ENCODE measurements around the gene TRPC4AP. TPM values are rescaled to one million over a fixed set of nuclear protein-coding genes. Genes with fewer than 3 reads are reported as not detected.
"Not testable (repeated sequence)": the region's sequence is repeated elsewhere in the genome, so short reads cannot be mapped to it uniquely, and the experiment has no call there.

The TRPC4AP gene
- polyA plus RNA-seq, 5 donors, result 60.6 to 69.3 (median 64.9) TPM

- no peak for DNase-seq
Measured at GRCh38 chr20:35111141-35111888, 18.7 kb upstream of the TRPC4AP start.

DNA sequence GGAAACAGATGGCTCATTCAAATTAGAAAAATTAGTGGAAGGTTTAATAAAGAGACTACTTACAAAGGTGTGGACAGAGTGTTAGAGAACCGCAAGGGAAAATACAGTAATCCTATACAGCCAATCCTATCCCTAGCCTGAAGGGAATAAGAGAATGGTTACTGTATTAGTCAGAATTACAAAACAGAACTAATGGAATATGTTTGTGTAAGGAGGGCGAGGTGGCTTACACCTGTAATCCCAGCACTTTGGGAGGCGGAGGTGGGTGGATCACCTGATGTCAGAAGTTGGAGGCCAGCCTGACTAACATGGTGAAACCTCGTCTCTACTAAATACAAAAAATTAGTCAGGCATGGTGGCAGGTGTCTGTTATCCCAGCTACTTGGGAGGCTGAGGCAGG lies 16.3 kb upstream of the TRPC4AP start:
- DNase-seq, result no peak

GRCh38 chr20:35106827-35107380 lies 14.3 kb upstream of the TRPC4AP start:
- no peak for DNase-seq

- DNase-seq, result no peak
Measured at GRCh38 chr20:35104685-35105295, 12.2 kb upstream of the TRPC4AP start.

- no peak for DNase-seq
Measured at GRCh38 chr20:35101620-35102019, 9.0 kb upstream of the TRPC4AP start.

DNA sequence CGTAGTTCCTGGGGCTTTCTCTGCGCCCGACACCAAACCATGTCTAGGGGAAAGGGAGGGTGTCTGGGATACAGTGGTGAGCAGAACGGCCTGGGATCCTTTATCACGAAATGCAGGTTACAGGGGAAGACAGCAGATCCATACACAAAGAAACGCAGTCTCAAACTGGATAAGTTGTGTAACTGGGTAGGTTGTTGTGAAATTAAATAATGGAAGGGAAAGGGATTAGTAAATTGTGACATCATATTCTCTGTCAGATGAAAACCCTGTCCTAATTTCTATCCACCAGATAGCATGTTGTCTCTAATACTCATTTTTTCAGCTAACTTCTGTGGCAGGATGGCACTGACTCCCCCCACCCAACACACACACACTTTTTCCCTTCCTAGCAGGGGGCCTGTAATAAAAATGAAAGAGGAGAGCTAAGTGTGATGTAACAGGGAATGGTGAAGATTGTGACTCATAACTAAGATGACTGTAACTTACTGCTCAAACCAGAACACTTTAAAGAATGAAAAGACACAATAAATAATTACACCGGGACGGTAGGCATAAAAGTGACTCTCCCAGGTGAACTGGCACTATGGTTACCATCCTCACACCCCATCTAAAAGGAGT lies 769 bp upstream of the TRPC4AP start:
- DNase-seq, result no peak

DNA sequence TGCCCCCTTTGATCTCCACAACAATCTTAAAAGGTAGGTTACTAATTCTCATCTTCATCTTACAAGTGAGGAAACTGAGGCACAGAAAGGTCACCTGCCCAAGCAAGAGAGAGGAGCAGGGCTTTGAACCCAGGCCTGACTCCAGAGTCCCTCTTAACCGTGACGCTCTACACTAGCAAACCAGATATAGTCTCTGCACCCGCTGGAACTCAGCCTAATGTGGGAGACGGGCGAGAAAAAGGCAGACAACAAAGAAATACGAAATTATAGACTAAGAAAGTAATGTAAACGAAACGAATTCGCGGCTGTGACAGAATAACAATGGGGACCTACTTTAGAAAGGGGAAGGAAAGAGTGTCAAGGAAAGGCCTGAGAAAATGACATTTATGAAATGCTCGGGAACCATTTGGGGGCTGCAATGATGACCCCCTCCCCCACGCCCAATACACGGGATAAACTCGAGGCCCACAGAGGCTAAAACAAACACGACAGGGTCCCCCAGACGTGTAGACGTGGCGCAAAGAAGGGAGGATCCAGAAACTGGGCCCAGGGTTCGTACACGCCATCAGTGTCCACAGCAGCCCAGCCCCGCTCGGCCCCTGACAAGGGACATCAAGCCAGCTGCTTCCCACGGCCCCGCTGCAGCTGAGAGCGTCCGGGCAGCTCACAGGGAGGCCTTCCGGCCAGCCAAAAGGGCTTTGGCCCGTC lies 637 bp downstream of the TRPC4AP start:
- DNase-seq, result peak in 1 of 2 donors; percentile 23

DNA sequence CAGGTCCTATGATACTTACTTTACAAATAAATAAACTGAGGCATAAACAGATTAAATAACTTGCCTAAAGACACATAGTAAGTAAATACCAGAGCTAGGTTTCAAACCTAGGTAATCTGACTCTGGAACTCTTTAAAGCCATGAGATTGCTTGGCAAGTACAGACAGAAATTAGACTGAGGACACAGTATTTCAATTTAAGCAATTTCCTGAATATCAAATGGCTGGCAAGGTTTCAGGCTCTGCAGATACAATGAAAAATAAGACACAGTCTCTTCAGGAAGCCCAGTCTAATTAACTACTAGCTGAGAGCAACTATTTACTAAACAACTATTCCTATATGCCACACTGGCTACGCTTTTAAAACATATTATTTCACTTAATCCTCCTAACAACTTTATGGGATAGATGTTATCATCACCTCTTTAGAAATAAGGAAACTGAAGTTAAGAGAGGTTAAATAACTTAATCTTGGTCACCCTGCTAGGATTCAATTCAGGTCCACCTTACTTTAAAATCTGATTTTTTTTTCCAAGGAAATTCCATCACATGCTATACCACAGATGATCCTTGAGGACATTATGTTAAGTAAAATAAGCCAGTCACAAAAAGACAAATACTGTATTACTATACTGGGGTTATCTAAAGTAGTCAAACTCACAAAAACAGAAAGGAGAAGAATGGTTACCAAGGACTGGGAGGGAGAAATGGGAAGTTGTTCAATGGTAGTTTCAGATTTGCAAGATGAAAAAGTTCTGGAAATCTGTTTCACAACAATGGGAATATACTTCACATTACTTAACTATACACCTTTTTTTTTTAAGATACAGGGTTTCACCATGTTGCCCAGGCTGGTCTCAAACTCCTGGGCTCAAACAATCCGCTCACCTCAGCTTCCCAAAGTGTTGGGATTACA lies 4.1 kb downstream of the TRPC4AP start:
- DNase-seq, result no peak

DNA sequence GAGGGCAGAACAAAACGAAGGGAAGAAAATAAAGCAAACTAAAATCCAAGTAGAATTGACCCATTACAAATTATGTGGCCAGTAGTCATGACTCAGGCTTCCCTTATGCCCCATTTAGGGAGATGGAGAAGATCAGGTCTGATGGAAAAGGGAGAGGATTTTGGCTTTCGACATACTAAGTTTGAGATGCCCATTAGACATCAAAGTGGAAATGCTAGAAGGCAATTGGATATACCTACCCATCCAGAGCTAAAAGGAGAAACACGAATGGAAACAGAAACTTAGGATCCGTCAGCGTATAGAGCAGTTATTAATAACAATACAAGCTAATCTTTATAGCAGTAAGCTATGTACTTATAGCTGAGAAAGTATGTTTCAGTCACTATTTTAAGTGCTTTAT lies 4.8 kb downstream of the TRPC4AP start:
- no peak for DNase-seq

- DNase-seq, result no peak
Measured at GRCh38 chr20:35087355-35087754, 5.3 kb downstream of the TRPC4AP start.

DNA sequence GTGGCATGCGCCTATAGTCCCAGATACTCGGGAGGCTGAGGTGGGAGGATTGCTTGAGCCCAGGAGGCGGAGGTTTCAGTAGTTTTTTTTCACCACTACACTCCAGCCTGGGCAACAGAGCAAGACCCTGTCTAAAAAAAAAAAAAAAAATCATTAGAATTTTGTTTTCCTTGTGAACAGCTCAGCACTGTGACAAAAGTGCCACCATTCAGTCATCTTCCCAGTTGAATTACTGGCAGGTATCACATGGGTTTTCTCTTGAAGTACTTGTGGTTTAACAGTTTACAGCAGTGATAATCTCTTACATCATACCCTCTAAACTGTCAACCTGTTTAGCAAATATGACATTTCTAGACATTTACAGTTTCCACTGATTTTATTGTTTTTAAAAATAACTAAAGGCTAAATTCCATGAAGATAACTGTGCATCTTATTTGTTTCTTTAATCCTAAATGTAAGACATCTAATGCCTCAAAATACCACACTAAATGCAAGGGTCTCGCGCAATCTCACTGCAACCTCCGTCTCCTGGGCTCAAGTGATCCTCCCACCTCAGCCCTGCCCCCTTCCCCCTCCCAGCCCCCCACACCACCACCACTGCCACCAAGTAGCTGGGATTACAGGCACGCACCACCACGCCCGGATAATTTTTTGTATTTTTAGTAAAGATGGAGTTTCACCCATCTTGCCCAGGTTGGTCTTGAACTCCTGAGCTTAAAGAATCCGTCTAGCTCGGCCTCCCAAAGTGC lies 7.0 kb downstream of the TRPC4AP start:
- DNase-seq, result no peak

- no peak for DNase-seq
Measured at GRCh38 chr20:35084998-35085397, 7.6 kb downstream of the TRPC4AP start.

GRCh38 chr20:35080348-35080642 lies 12.3 kb downstream of the TRPC4AP start:
- not testable (repeated sequence) for DNase-seq

GRCh38 chr20:35079472-35080347 lies 12.9 kb downstream of the TRPC4AP start:
- DNase-seq, result no peak

- no peak for DNase-seq
Measured at GRCh38 chr20:35077872-35078271, 14.7 kb downstream of the TRPC4AP start.

DNA sequence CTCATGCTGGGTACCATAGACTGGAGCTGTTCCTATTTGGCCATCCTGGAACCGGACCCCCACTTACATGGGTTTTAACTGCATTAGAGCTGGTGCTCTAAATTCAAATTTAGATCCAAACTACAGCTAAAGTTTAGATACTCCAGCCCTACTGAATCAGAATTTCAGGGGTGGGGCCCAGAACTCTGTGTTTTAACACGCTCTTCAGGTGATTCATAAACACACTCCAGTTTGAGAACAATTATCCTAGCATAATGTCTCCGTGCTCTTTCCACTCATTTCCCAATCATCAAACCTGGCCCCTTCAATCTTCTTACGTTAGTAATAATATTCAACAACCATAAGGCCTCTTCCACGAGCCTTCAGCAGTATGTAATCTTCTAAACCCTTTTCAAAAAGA lies 15.3 kb downstream of the TRPC4AP start:
- no peak for DNase-seq

DNA sequence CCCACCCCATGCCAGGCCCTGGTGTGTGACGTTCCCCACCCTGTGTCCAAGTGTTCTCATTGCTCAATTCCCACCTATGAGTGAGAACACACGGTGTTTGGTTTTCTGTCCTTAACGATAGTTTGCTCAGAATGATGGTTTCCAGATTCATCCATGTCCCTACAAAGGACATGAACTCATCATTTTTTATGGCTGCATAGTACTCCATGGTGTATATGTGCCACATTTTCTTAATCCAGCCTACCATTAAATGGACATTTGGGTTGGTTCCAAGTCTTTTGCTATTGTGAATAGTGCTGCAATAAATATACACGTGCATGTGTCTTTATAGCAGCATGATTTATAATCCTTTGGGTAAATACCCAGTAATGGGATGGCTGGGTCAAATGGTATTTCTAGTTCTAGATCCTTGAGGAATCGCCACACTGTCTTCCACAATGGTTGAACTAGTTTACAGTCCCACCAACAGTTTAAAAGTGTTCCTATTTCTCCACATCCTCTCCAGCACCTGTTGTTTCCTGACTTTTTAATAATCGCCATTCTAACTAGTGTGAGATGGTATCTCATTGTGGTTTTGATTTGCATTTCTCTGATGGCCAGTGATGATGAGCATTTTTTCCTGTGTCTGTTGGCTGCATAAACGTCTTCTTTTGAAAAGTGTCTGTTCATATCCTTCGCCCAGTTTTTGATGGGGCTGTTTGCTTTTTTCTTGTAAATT lies 21.0 kb downstream of the TRPC4AP start:
- DNase-seq, result not testable (repeated sequence)

GRCh38 chr20:35066194-35066593 lies 26.4 kb downstream of the TRPC4AP start:
- DNase-seq, result no peak

DNA sequence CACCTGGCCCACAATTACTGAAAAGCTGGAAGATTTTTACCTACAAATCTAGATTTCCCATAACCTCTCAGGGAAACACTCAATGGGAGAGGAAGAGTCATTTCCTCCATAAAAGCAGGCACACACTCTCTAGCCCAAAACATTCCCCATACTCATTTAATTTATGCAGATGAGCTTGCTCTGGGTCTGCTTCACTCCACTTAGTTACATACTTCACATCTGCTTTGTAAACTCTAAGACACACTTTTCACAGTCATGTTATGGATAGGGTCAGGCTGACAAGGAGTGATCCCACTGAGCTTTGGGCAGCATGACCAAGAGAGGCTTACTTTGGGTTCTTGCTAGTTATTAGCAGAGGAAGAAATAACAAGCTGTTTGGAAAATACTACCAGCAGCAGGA lies 27.4 kb downstream of the TRPC4AP start:
- no peak for DNase-seq
